Activated CD4-positive, alpha-beta T cell treated with anti-CD3 and anti-CD28 coated beads, Interleukin-2, amount 10 ng/mL, durations not matched to agents 24 days and 14 days (primary cell): Measurements from ENCODE around the gene SEPTIN8. TPM values are rescaled to one million over a fixed set of nuclear protein-coding genes. Genes with fewer than 3 reads are reported as not detected.

Experiments used
- DNase-seq: peaks from one replicate; pipeline ENCODE4 v3.0.0; 2022
- H3K27ac Mint-ChIP-seq: one replicate; pipeline ENCODE4 v1.8.0; 2022; ENCODE audit warnings: mild to moderate bottlenecking, mixed read lengths
- H3K27me3 Mint-ChIP-seq: one replicate; pipeline ENCODE4 v1.8.0; 2022; ENCODE audit warnings: mixed read lengths
- H3K36me3 Mint-ChIP-seq: one replicate; pipeline ENCODE4 v1.8.0; 2022; ENCODE audit warnings: low read depth, mild to moderate bottlenecking, mixed read lengths
- H3K4me1 Mint-ChIP-seq: one replicate; pipeline ENCODE4 v1.8.0; 2021; ENCODE audit warnings: mixed read lengths
- H3K4me3 Mint-ChIP-seq: one replicate; pipeline ENCODE4 v1.8.0; 2022; ENCODE audit warnings: mild to moderate bottlenecking, moderate library complexity, mixed read lengths
- H3K9me3 Mint-ChIP-seq: one replicate; pipeline ENCODE4 v1.8.0; 2021; ENCODE audit warnings: mixed read lengths
- intact Hi-C: fragments of 100-400 bp; cut with micrococcal nuclease; formaldehyde crosslinking; loops from one replicate; pipeline ENCODE4 v1.15.1; 2023
- total RNA-seq: library from RNA; stranded (reverse); gene quantifications from 2 replicates; pipeline ENCODE4 v1.2.3, GENCODE V29; 2022

Gene SEPTIN8
- total RNA-seq, 1 donor from 2014 or later, result 45.4 TPM

DNA sequence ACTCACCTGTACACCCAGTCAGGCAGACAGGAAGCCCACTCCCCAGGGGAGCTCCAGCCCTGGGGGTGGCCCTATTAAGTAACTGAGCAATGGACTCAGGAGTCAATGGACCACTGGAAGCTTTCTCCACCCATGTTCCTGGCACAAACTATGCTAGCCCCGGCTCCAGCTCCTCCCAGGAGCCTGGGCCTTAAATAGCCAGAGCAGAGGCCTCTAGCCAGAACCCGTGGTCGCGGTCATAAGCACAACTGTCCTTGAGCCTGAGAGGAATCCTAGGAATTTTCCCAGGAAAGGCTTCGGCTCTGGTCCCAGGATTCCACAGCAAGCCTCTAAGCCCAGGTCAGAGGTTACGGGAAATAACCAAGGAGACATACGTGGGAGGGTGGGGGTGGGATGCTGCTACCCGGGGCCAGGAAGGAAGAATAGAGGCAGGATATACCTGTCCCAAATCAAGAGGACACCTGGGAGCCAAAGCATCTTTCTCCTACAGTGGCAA is 5.5 kb downstream of the SEPTIN8 start:
- H3K4me3 Mint-ChIP-seq, result no peak overlapping the region
- H3K27me3 Mint-ChIP-seq, result peaks cover 4% of the 10 kb centered on the region
- no peak overlapping the region for H3K27ac Mint-ChIP-seq
- peaks cover 18% of the 10 kb centered on the region for H3K4me1 Mint-ChIP-seq
- H3K36me3 Mint-ChIP-seq, result peaks cover 2% of the 10 kb centered on the region
- DNase-seq, result no peak
- H3K9me3 Mint-ChIP-seq, result no peaks in the 10 kb centered on the region
- intact Hi-C loops, result no loop called here

DNA sequence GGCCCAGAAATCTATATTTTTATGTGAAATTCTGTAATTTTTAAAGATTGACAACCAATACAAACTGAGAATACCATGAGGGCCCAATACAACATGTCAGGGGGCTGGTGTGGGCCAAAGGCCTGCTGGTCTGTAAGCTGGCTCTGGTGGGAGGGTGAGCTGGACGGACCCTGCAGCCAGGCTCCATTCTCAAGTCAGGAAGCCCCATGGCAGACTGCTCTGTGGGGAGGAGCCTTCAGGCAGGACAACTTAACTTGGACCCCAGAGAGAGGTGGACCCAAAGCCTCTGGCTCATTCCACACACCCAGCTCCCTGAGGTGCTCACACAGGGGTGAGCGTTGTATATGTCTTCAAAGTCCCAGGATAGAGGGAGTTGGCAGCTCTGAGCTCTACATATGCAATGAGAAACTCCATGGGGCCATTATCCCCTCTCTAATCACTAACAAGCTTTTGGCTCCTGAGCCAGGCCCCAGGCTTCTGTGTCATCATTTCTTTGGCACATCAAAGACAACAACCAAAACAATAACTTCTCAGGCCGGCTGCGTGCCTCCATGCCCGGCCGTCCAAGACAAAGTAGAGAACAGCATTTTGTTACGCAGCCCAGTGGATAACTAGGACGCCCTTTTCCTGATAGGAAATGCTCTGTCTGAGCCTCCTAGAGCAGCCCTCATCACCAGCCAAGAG is 6.4 kb downstream of the SEPTIN8 start:
- Mint-ChIP-seq H3K27me3 (peaks cover 3% of the 10 kb centered on the region), H3K9me3 (no peaks in the 10 kb centered on the region), H3K4me3 (no peak overlapping the region), H3K4me1 (peaks cover 12% of the 10 kb centered on the region), H3K36me3 (peaks cover 2% of the 10 kb centered on the region), H3K27ac (no peak overlapping the region)
- no peak for DNase-seq
- intact Hi-C loops, result no loop called here

DNA sequence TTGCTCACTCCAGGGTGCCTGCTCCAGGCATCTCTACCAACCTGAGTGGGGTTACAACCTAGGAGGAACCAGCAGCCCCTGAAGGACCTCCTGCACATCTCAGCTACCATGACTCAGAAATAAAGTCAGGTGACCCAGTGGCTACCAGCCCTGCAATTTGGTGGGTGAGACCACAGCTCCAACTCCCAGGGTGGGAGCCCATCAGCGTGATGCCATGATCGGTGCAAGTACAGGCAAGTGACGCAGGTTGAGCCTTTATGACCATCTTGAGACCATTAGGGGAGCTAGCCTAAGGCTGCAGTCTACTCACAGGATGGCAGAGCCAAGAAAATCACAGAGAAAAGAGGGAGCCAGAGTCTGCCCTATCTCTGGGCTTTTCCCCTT is 8.6 kb downstream of the SEPTIN8 start:
- no peak for DNase-seq
- intact Hi-C loops, result no loop called here
- H3K36me3 Mint-ChIP-seq, result peaks cover 6% of the 10 kb centered on the region
- H3K4me3 Mint-ChIP-seq, result no peak overlapping the region
- H3K27ac Mint-ChIP-seq, result no peak overlapping the region
- no peaks in the 10 kb centered on the region for H3K27me3 Mint-ChIP-seq
- H3K9me3 Mint-ChIP-seq, result no peaks in the 10 kb centered on the region
- H3K4me1 Mint-ChIP-seq, result peaks cover 6% of the 10 kb centered on the region

DNA sequence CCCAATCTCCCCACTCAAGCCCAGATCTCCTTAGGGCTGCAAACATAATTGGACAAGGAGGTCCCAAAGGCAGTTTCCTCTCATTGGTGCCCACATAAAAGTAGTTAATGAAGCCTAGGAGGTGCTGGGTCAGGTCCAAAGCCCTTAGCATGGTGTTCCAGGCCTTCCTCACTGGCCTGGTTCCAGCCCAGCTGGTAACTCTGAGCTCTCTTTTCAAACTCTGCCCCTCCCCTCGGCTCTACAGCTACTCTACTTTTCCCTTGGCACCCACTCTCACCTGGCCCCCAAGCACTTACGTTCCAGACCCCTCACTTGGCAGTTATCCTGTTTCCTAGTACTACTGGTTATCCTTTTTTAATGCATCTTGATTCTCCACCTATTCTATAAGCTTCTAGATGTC is 9.9 kb downstream of the SEPTIN8 start:
- Mint-ChIP-seq H3K4me1 (peaks cover under 1% of the 10 kb centered on the region), H3K36me3 (peaks cover 6% of the 10 kb centered on the region), H3K4me3 (no peak overlapping the region), H3K27me3 (no peaks in the 10 kb centered on the region), H3K27ac (peak overlapping the region; percentile 2), H3K9me3 (no peaks in the 10 kb centered on the region)
- intact Hi-C loops, result no loop called here
- DNase-seq, result no peak

DNA sequence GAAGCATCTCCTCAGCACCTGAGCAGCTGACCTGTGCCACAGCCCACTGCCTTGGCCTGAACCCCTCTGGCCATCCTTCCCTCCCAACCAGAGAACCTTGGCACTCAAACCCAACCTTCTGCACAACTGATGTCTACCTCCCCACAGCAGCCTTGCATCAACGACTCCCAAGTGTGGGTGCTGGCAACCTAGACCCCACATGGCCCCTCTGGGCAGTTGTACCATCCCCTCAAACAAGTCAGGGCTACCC is 10.3 kb downstream of the SEPTIN8 start:
- H3K4me3 Mint-ChIP-seq, result no peak overlapping the region
- peaks cover 6% of the 10 kb centered on the region for H3K36me3 Mint-ChIP-seq
- H3K27ac Mint-ChIP-seq, result peak overlapping the region; percentile 2
- H3K27me3 Mint-ChIP-seq, result no peaks in the 10 kb centered on the region
- intact Hi-C loops, result no loop called here
- no peak for DNase-seq
- no peaks in the 10 kb centered on the region for H3K4me1 Mint-ChIP-seq
- H3K9me3 Mint-ChIP-seq, result no peaks in the 10 kb centered on the region

GRCh38 chr5:132766020-132766805 is 10.8 kb downstream of the SEPTIN8 start:
- Mint-ChIP-seq H3K27ac (no peak overlapping the region), H3K4me3 (no peak overlapping the region), H3K4me1 (no peaks in the 10 kb centered on the region), H3K36me3 (peaks cover 7% of the 10 kb centered on the region), H3K27me3 (no peaks in the 10 kb centered on the region), H3K9me3 (no peaks in the 10 kb centered on the region)
- intact Hi-C loops, result no loop called here
- no peak for DNase-seq

DNA sequence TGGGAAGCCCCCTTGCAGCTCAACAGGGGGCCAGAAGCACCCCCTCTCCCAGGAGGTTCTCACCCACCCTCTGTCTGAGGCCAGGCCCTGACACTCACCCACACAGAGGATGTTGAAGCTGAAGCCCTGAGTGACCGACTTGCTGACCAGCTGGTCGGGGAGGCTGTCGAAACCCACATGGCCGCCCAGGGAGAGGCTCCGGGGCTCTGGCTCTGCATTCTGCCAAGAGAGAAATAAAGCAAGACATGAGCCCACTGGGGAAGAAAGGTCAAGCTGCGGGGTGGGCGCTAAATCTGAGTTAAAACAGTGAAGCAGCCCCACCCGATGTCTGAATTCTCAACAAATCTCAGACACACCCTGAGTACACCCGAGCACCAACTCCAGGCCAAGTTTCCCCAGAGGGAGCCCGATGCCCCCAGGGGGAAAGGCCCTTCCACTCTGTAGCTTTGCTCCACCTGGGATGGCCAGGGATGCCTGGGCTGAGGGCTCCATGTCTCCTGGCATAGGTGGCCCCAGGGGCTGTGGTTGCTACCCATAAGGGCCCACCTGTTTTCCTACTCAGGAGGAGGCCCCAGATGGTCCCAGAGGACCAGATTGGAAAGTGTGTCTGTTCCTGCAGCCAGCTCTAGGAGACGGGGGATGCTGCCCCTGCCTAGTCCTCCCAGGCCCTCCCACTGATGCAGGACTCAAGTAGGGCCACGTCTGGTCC is 11.6 kb downstream of the SEPTIN8 start:
- intact Hi-C loops, result no loop called here
- Mint-ChIP-seq H3K4me3 (no peak overlapping the region), H3K4me1 (no peaks in the 10 kb centered on the region), H3K36me3 (peaks cover 11% of the 10 kb centered on the region), H3K27me3 (no peaks in the 10 kb centered on the region), H3K27ac (no peak overlapping the region), H3K9me3 (no peaks in the 10 kb centered on the region)
- no peak for DNase-seq

DNA sequence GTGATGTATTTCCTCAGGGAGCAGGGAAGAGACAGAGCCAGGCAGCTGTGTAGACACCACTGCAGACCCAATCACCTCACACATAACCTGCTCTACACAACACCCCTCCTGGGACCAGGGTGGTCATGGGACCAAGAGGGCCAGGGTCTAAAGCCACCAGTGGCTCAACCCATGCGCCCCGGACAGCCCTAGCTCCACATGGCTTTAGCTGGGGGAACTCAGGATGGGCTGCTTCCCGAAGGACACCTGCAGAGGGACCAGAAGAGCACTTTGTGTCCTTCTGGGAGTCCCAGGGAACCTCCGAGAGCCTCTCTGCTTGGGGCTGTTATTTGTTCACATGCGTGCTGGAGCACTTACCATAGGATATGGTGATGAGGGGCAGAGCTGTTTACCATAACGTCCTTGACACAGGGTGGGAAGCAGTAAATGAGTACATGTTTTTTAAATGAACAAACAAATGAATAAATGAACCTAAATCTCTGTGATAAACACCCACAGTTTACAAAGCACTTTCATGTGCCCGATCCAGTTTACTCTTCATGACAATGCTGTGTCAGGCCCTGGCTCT is 12.3 kb downstream of the SEPTIN8 start:
- H3K27ac Mint-ChIP-seq, result peak overlapping the region; percentile 6
- no peak for DNase-seq
- H3K4me3 Mint-ChIP-seq, result no peak overlapping the region
- no peaks in the 10 kb centered on the region for H3K4me1 Mint-ChIP-seq
- intact Hi-C loops, result no loop called here
- no peaks in the 10 kb centered on the region for H3K9me3 Mint-ChIP-seq
- peaks cover 13% of the 10 kb centered on the region for H3K36me3 Mint-ChIP-seq
- no peaks in the 10 kb centered on the region for H3K27me3 Mint-ChIP-seq

- DNase-seq, result no peak
- Mint-ChIP-seq H3K27me3 (no peaks in the 10 kb centered on the region), H3K4me1 (no peaks in the 10 kb centered on the region), H3K36me3 (peaks cover 13% of the 10 kb centered on the region), H3K27ac (no peak overlapping the region), H3K9me3 (no peaks in the 10 kb centered on the region), H3K4me3 (no peak overlapping the region)
- intact Hi-C loops, result no loop called here
These were observed 13.0 kb downstream of the SEPTIN8 start for GRCh38 chr5:132764051-132764450.

DNA sequence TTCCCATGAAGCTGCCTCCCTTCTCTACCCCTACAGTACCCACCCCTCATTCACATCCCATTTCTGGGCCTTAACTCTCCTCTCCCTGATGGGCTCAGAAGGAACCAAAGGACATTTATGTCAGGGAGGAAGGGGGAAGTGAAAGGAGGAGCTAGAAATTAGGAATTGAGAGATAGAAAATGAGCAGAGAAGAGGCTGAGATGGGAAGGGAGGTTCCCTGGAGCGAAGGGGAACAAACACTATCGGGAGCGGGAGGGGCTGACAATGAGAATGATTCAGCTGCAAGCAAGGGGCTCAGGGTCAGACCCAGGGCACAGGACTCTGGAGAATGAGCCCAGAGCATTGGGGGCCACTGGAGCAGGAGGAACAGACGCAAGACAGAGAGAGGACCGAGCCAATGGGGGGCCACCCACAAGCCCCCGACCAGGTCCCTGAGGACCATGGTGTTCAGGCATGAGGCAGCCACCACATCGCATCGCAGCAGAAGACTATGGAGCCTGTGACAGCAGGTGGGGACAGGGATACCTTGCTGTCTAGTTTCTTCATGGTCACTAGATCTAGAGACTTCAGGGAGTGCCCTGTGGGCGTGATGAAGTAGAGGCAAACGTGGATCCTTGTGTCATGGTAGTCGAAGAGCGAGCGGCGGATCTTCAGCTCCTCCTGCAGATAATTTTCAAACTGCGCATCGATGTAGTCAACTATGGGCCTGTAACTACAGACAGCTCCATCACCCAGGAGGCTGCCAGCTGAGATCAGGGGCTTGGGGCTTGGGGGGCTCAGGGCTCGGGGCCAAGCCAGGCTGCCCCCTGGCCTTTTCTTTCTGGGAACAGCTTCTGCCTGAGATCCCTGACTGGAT is 13.6 kb downstream of the SEPTIN8 start:
- H3K27ac Mint-ChIP-seq, result peak overlapping the region; percentile 13
- no peak overlapping the region for H3K4me3 Mint-ChIP-seq
- no peaks in the 10 kb centered on the region for H3K9me3 Mint-ChIP-seq
- H3K4me1 Mint-ChIP-seq, result no peaks in the 10 kb centered on the region
- intact Hi-C loops, result no loop called here
- no peak for DNase-seq
- peaks cover 13% of the 10 kb centered on the region for H3K36me3 Mint-ChIP-seq
- H3K27me3 Mint-ChIP-seq, result no peaks in the 10 kb centered on the region

- H3K4me1 Mint-ChIP-seq, result no peaks in the 10 kb centered on the region
- no peaks in the 10 kb centered on the region for H3K27me3 Mint-ChIP-seq
- intact Hi-C loops, result no loop called here
- H3K9me3 Mint-ChIP-seq, result no peaks in the 10 kb centered on the region
- H3K36me3 Mint-ChIP-seq, result peaks cover 17% of the 10 kb centered on the region
- no peak overlapping the region for H3K4me3 Mint-ChIP-seq
- no peak for DNase-seq
- H3K27ac Mint-ChIP-seq, result no peak overlapping the region
These were observed 14.6 kb downstream of the SEPTIN8 start for GRCh38 chr5:132762246-132763000.

- DNase-seq, result no peak
- H3K27me3 Mint-ChIP-seq, result no peaks in the 10 kb centered on the region
These were observed 15.5 kb downstream of the SEPTIN8 start for GRCh38 chr5:132761321-132762240.

More at GRCh38 chr5:132761321-132762240, 15.5 kb downstream of the SEPTIN8 start:
- intact Hi-C loops, result no loop called here
- Mint-ChIP-seq H3K4me1 (no peaks in the 10 kb centered on the region), H3K9me3 (no peaks in the 10 kb centered on the region), H3K4me3 (no peak overlapping the region), H3K27ac (no peak overlapping the region), H3K36me3 (peaks cover 21% of the 10 kb centered on the region)
